ENCODE results near the gene PTPRN2. TPM values are rescaled to one million over a fixed set of nuclear protein-coding genes. Genes with fewer than 3 reads are reported as not detected.

Gene PTPRN2
- total RNA-seq, 1 experiment from 2014 or later, result 0.11 TPM

- H3K4me1 ChIP-seq (ENCODE audit: insufficient read depth, low read length, poor library complexity, severe bottlenecking), result no peaks in the 10 kb centered on the region
- TF ChIP-seq CTCF (conservative IDR thresholded peaks at IDR 0.05; ENCODE audit: low read depth, low read length) (peak; percentile 63), EZH2 (IDR thresholded peaks at IDR 0.05; ENCODE audit: borderline replicate concordance, low read depth, low read length, poor library complexity, severe bottlenecking) (no peak)
- H3K27ac ChIP-seq (ENCODE audit: low read depth, low read length, poor library complexity, severe bottlenecking), result no peak overlapping the region
- no peaks in the 10 kb centered on the region for H3K27me3 ChIP-seq (replicated peaks; ENCODE audit: insufficient read depth, low read depth, low read length, poor library complexity)
- intact Hi-C loops (cut with micrococcal nuclease; ENCODE audit: unreplicated experiment), result no loop called here
- POLR2A ChIA-PET (ENCODE audit: low non-redundant PET), result no interaction called here
- no peak overlapping the region for H3K4me3 ChIP-seq (ENCODE audit: low read depth, low read length, poor library complexity, severe bottlenecking)
- no peak for DNase-seq (ENCODE audit: low spot score)
- CTCF ChIA-PET, result no interaction called here
- H3K9me3 ChIP-seq (ENCODE audit: low read depth, low read length, poor library complexity, severe bottlenecking), result no peaks in the 10 kb centered on the region
- no peaks in the 10 kb centered on the region for H3K36me3 ChIP-seq (ENCODE audit: insufficient read depth, low read length, poor library complexity, severe bottlenecking)
- no TSS peak for BruUV-seq (replicated peaks)
Measured at GRCh38 chr7:158394936-158395335, 192.7 kb downstream of the PTPRN2 start.

GRCh38 chr7:158393926-158394625 is 193.5 kb downstream of the PTPRN2 start:
- CTCF ChIA-PET, result no interaction called here

GRCh38 chr7:158392251-158392650 is 195.4 kb downstream of the PTPRN2 start:
- intact Hi-C loops (cut with micrococcal nuclease; ENCODE audit: unreplicated experiment), result no loop called here
- Histone ChIP-seq H3K27me3 (replicated peaks; ENCODE audit: insufficient read depth, low read depth, low read length, poor library complexity) (no peaks in the 10 kb centered on the region), H3K9me3 (ENCODE audit: low read depth, low read length, poor library complexity, severe bottlenecking) (no peaks in the 10 kb centered on the region), H3K36me3 (ENCODE audit: insufficient read depth, low read length, poor library complexity, severe bottlenecking) (no peaks in the 10 kb centered on the region), H3K4me1 (ENCODE audit: insufficient read depth, low read length, poor library complexity, severe bottlenecking) (no peaks in the 10 kb centered on the region), H3K27ac (ENCODE audit: low read depth, low read length, poor library complexity, severe bottlenecking) (no peak overlapping the region), H3K4me3 (ENCODE audit: low read depth, low read length, poor library complexity, severe bottlenecking) (no peak overlapping the region)
- BruUV-seq (replicated peaks), result no TSS peak
- ChIA-PET CTCF (no interaction called here), POLR2A (ENCODE audit: low non-redundant PET) (interaction anchor here (0.6 kb wide), 1 partner anchor 652 kb away, joined by 3 read pairs; no protein-coding TSS in a partner anchor)
- no peak for DNase-seq (ENCODE audit: low spot score)
- no peak for TF ChIP-seq CTCF (conservative IDR thresholded peaks at IDR 0.05; ENCODE audit: low read depth, low read length)
- no peak for TF ChIP-seq EZH2 (IDR thresholded peaks at IDR 0.05; ENCODE audit: borderline replicate concordance, low read depth, low read length, poor library complexity, severe bottlenecking)

More at GRCh38 chr7:158393926-158394625, 193.5 kb downstream of the PTPRN2 start:
- no peak overlapping the region for H3K27ac ChIP-seq (ENCODE audit: low read depth, low read length, poor library complexity, severe bottlenecking)
- H3K27me3 ChIP-seq (replicated peaks; ENCODE audit: insufficient read depth, low read depth, low read length, poor library complexity), result no peaks in the 10 kb centered on the region
- H3K4me3 ChIP-seq (ENCODE audit: low read depth, low read length, poor library complexity, severe bottlenecking), result no peak overlapping the region
- no peak for DNase-seq (ENCODE audit: low spot score)
- intact Hi-C loops (cut with micrococcal nuclease; ENCODE audit: unreplicated experiment), result no loop called here
- no TSS peak for BruUV-seq (replicated peaks)
- TF ChIP-seq CTCF (conservative IDR thresholded peaks at IDR 0.05; ENCODE audit: low read depth, low read length), result no peak
- no peak for TF ChIP-seq EZH2 (IDR thresholded peaks at IDR 0.05; ENCODE audit: borderline replicate concordance, low read depth, low read length, poor library complexity, severe bottlenecking)
- H3K4me1 ChIP-seq (ENCODE audit: insufficient read depth, low read length, poor library complexity, severe bottlenecking), result no peaks in the 10 kb centered on the region
- POLR2A ChIA-PET (ENCODE audit: low non-redundant PET), result no interaction called here
- H3K36me3 ChIP-seq (ENCODE audit: insufficient read depth, low read length, poor library complexity, severe bottlenecking), result no peaks in the 10 kb centered on the region
- no peaks in the 10 kb centered on the region for H3K9me3 ChIP-seq (ENCODE audit: low read depth, low read length, poor library complexity, severe bottlenecking)

Data from A673 (cell line).